OCI-M1 (cell line): ENCODE results near the gene TM4SF5.
"Not testable (repeated sequence)": the region's sequence is repeated elsewhere in the genome, so short reads cannot be mapped to it uniquely, and the experiment has no call there.

Source experiments
- DNase-seq: peaks from one replicate; lab custom pipeline; 2025; lab: John Stamatoyannopoulos, UW

TM4SF5 gene

GRCh38 chr17:4789951-4790704, 18.4 kb downstream of the TM4SF5 start:
- peak; percentile 95 for DNase-seq

GRCh38 chr17:4790705-4791088, 19.0 kb downstream of the TM4SF5 start:
- DNase-seq: no peak

GRCh38 chr17:4795168-4795567, 23.5 kb downstream of the TM4SF5 start:
- DNase-seq: no peak

GRCh38 chr17:4796552-4796920, 24.9 kb downstream of the TM4SF5 start:
- peak; percentile 61 for DNase-seq

DNA sequence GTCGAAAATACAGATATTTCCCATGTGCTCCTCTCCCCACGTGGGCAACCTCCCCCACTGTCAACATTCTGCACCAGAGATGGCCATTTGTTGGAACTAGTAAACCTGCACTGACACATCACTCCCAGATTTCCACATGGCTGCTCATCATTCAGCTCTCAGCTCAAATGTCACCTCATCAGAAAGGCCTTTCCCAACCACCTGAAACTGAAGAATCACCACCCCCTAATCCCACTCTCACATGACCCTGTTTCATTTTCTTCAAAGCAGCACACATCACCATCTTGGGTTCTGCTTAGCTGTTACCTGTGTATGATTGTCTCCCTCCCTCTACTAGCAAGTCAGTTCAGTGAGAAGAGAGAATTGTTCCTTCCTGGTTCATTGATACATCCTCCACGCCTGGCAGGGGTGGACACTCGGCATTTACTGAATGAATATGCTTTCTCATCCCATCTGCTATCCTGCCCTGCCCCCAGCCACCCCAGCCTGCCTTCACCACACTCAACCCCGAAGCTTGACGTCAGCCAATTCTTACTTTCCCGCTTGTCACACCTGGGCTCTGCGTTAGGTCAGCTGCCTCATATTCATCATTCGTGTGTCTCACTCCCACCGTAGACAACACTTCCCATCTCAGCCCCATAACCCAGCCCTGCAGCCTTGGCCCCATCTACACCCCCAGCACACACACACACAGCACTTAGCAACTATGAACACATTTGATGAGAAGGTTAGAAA, 28.9 kb downstream of the TM4SF5 start:
- no peak for DNase-seq

GRCh38 chr17:4802228-4802627, 30.5 kb downstream of the TM4SF5 start, which contains the start of gene C17orf114:
TSS of gene C17orf114 (minus strand) at chr17:4802328.
- no peak for DNase-seq

GRCh38 chr17:4806456-4806776, 34.7 kb downstream of the TM4SF5 start:
- DNase-seq: peak; percentile 58

DNA sequence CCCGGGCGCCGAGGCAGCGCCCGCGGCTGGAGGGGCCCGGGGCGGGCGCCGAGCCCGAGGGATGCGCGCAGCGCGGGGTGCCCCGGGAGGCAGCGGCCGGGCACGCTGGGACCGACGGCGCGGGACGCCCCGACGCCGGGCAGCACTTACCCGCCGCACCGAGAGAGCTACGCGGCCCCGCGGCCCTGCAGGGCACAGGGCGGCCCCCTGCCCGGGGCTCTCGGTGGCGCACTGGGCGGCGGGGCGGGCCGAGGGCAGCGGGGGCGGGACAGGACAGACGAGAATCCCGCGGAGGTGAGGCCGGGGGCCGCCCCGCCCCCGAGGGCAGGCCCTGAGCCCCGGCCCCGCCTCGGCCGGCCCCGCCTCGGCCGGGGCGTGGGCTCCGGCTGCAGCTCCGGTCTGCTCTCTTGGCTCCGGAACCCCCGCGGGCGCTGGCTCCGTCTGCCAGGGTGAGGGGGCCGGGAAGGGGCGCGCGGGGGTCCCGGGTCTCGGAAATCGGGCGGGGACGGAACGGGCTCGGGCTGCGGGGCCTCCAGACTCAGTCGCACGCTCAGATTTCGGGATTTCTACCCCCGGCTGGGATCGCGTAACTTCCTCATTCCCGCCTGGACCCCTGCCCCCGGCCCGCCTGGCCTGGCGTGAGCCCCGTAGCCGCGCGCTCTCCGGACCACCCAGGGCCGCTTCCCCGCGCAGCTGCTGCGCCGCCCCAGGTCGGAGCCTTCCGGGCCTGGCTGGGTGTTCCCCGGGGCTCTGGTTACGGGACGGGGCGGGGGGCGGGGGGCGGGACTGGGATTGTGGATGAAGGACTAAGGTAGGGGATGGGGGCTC, 35.3 kb downstream of the TM4SF5 start, which contains the start of gene PLD2:
PLD2 (plus strand) TSS at position 376 of the 828 bp plus-strand sequence. CDS start 621 bp downstream, outside the sequence.
- DNase-seq: peak; percentile 90

GRCh38 chr17:4807605-4808377, 36.1 kb downstream of the TM4SF5 start:
- DNase-seq: no peak

GRCh38 chr17:4808378-4808767, 36.7 kb downstream of the TM4SF5 start:
- no peak for DNase-seq

DNA sequence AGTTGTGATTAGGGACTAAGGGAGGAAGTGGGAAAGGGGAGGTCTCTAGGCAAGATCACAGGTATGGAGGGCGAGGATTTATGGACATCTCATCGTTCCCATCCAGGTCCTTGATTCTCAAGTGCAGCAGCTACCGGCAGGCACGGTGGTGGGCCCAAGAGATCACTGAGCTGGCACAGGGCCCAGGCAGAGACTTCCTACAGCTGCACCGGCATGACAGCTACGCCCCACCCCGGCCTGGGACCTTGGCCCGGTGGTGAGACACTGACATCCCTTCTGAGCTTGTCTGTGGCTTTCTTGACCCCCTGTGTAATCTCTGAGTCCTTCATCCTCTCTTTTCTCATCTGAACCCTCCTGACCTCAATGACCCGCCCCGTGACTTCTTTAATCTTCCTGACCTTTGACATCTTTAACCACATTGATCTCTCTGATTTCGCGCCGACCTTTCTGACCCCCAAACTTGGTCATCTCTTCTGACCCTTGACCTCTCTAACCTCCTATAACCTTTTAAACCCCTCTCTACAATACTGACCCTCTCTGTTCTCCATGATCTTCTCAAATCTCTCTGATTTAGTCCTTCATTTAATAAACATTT, 39.1 kb downstream of the TM4SF5 start:
- DNase-seq: peak; percentile 42

DNA sequence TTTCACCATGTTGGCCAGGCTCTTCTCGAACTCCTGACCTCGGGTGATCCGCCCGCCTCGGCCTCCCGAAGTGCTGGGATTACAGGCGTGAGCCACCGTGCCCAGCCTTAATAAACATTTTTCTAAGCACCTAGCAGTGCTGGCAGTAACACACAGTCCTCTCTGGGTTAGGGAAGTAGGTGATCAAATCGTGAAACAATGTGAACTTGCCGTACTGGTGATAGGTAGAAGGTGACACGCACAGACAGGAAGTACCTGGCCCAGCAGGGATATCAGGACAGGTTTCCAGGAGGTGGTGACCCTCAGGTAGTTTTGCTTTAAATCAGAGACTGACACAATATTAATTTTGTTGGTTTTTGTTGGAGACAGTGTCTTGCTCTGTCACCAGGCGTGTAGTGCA, 39.8 kb downstream of the TM4SF5 start:
- no peak for DNase-seq

DNA sequence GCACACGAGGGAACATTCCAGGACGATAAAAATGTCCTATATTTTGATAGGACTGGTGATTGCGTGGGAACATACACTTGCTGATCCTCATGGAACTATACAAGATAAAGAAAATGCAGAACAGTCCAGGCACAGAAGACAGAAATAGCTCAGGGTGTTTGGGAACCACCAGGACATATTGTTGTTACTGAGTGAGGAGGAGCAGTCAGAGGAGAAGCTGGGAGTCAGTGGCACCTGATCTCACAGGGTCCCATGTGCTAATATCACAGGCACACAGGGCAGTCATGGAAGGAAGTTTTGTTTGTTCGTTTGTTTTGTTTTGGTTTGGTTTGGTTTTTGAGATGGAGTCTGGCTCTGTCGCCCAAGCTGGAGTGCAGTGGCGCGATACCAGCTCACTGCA, 41.0 kb downstream of the TM4SF5 start:
- no peak for DNase-seq

DNA sequence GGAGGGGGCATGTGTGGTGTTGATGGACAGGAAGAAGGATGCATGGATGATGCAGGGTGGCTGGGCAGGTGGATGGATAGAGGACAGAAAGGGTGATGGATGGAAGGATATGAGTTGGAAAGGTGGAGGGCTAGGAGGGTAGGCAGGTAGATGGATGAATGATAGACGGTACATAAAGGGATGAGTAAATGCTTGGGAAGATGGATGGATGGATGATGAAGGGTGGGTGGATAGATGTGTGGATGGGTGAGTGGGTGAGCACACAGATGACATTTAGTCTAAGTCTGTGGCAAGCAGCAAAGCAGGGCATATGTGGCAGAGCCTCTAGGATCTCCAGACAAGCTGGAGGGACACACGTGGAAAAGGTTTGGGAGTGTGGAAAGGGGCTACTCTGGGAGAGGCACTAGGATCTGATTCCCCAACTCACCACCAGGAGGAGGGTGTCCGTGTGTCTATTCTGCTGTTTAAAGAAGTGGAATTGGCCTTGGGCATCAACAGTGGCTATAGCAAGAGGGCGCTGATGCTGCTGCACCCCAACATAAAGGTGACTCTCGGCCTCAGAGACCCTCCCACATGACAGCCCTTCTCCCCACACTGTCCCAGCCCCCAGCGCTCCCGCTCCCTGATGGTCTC, 43.5 kb downstream of the TM4SF5 start:
- DNase-seq: peak; percentile 27

GRCh38 chr17:4816826-4817225, 45.1 kb downstream of the TM4SF5 start:
- no peak for DNase-seq

DNA sequence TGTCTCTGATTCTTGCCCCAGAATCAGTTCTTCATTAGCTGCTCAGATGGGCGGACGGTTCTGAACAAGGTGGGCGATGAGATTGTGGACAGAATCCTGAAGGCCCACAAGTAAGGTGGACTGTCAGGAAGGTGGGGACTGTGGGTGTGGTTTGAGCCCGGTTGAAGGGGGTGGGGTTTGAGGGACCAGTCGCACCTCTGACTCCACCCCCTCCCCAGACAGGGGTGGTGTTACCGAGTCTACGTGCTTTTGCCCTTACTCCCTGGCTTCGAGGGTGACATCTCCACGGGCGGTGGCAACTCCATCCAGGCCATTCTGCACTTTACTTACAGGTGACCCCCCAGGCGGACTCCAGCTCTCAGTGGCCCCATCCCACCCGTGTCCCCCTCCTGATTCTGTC, 46.6 kb downstream of the TM4SF5 start:
- no peak for DNase-seq

- DNase-seq: no peak
Observed at GRCh38 chr17:4822835-4823234, 51.1 kb downstream of the TM4SF5 start.

DNA sequence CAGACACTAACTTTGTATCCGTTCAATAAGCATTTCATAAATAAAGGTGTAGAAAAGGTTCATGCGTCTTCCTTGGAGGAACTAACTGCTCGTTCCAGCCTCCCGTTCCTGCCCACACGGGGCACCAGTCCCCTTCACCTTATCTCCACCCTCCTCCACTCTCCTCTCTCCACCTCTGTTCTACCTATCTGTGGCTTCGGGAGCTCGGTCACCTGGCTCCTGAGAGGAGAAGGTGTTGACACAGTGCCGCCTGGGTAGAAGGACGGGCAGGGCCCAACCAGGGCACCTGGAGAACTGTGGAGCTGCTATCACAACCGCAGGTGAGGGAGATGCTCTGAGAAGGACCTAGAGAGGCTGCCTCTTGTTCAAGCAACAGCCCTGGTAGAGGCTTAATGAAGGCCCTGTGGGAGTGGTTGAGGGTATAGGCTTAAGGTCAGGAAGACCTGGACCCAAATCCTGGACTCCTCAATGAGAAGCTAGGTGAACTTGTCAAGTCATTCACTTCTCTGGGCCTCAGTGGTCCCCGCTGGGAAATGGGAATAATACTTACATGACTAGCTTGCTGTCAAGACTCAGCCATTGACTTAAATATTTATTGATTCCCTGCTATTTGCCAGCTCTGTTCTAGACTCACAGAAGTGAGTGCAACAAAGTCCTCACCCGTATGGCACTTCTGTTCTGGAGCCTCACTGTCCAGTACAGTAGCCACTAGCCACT, 51.8 kb downstream of the TM4SF5 start:
- DNase-seq: no peak

- no peak for DNase-seq
Observed at GRCh38 chr17:4827399-4827798, 55.7 kb downstream of the TM4SF5 start.

DNA sequence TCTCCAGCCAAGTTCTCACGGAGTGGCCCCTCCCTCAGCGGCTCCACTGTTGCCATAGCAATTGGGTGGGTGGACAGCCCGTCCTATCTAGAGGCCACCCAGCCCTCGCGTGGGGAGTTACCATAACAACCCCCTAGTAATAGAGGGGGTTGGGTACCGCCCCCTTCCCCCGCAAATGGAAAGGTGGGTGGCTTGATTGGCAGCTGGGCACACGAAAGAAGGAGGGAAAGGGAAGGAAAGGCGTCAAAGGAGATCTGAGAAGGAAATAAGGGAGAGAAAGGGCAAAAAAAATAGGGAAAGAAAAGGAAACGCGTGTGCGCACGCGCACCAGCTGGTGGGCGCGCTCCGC, 61.1 kb downstream of the TM4SF5 start:
- not testable (repeated sequence) for DNase-seq
